ENCODE measurements around the gene SYNJ2.
"Not testable (repeated sequence)": the region's sequence is repeated elsewhere in the genome, so short reads cannot be mapped to it uniquely, and the experiment has no call there.

The SYNJ2 gene, protein sequence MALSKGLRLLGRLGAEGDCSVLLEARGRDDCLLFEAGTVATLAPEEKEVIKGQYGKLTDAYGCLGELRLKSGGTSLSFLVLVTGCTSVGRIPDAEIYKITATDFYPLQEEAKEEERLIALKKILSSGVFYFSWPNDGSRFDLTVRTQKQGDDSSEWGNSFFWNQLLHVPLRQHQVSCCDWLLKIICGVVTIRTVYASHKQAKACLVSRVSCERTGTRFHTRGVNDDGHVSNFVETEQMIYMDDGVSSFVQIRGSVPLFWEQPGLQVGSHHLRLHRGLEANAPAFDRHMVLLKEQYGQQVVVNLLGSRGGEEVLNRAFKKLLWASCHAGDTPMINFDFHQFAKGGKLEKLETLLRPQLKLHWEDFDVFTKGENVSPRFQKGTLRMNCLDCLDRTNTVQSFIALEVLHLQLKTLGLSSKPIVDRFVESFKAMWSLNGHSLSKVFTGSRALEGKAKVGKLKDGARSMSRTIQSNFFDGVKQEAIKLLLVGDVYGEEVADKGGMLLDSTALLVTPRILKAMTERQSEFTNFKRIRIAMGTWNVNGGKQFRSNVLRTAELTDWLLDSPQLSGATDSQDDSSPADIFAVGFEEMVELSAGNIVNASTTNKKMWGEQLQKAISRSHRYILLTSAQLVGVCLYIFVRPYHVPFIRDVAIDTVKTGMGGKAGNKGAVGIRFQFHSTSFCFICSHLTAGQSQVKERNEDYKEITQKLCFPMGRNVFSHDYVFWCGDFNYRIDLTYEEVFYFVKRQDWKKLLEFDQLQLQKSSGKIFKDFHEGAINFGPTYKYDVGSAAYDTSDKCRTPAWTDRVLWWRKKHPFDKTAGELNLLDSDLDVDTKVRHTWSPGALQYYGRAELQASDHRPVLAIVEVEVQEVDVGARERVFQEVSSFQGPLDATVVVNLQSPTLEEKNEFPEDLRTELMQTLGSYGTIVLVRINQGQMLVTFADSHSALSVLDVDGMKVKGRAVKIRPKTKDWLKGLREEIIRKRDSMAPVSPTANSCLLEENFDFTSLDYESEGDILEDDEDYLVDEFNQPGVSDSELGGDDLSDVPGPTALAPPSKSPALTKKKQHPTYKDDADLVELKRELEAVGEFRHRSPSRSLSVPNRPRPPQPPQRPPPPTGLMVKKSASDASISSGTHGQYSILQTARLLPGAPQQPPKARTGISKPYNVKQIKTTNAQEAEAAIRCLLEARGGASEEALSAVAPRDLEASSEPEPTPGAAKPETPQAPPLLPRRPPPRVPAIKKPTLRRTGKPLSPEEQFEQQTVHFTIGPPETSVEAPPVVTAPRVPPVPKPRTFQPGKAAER (N-terminal part only)

DNA sequence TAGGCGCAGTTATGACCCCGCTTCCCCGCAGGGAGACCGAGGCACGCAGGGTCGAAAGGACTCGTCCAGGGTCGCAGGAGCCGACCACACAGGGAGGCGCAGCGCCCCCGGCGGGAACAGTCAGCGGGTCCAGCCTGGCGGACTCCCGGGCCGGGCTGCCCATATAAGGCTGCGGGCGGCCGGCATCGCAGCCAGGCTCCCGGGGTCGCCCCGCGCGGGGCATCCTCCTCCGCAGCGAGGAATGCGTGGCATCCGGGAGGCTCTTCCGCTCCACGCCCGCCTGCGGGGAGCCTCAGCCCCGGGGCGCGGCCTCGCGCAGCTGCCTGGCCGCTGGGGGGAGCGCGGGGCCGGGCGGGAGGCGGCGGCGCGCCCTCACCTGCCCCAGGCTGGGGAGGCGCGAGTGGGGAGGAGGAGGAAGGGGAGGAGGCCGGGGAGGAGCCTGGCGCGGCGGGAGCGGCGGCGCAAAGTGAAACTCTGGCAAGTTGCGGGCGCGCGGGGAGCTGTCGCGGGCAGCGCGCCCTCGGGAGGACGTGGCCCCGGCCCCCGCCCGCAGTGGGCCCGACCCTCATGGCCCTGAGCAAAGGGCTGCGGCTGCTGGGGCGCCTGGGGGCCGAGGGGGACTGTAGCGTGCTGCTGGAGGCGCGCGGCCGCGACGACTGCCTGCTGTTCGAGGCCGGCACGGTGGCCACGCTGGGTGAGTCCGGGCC, at the start of gene SYNJ2:
Gene SYNJ2, plus strand, starts transcription at position 469 of the 707 bp plus-strand sequence. Its CDS starts 99 bp downstream, at position 568.
- FAIRE-seq: no peak

DNA sequence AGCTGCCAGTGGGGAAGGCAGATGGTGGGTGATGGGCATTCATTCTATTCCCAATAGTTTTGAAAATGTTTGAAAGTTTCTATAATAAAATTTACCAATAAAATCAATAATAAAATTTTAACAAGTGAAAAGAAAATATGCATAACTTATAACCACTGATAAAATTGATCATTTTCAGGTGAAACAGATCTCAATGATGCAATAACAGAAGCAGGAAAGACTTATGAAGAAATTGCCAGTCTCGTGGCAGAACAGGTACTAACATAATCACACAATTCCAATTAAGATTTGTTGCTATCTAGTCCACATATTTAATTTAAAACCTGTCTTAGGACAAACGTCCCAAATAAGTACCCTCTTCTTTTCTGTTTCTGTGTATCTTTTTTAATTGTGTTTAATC, 45.9 kb upstream of the SYNJ2 start:
- FAIRE-seq: no peak

- no peak for FAIRE-seq
Observed at GRCh38 chr6:157937318-157937717, 44.3 kb upstream of the SYNJ2 start.

- no peak for FAIRE-seq
Observed at GRCh38 chr6:157937916-157938315, 43.7 kb upstream of the SYNJ2 start.

- not testable (repeated sequence) for FAIRE-seq
Observed at GRCh38 chr6:157940375-157941036, 41.2 kb upstream of the SYNJ2 start.

GRCh38 chr6:157941101-157941863, 40.4 kb upstream of the SYNJ2 start:
- FAIRE-seq: no peak

DNA sequence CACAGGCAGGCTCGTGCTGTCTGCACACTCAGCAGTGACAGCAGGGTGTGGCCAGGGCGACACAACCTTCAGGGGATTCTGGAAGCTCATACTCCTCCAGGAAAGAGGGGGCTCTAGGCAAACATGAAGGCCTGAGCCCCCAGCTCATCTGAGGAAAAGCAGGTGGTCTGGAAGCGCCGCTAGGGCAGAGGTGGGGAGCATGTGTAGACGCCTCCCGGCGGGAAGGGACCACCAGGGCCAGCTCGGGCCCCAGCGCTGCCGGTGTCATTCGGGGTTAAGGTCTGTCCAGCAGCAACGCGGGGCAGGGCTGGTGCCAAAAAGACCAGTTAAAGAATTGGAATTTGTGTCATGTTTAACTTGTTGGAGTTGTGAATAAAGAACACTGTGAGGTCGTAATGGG, 39.3 kb upstream of the SYNJ2 start:
- FAIRE-seq: no peak

GRCh38 chr6:157943249-157943963, 38.3 kb upstream of the SYNJ2 start:
- no peak for FAIRE-seq

DNA sequence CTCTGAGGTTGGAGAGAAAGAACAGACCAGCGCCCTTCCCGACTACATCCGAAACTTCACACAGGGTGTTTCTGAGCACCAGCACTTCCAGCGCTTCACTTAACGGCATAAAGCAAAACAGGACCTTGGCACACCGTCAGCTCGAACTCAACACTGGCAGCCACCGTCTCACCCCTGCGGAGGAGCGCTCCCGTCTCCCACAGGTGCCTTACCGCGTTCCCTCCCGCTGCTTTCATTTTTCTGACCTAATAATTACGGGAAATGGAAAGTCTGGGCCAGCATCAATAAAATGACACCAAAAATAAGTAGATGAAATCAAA, 37.7 kb upstream of the SYNJ2 start:
- no peak for FAIRE-seq

- FAIRE-seq: no peak
Observed at GRCh38 chr6:157944983-157945931, 36.4 kb upstream of the SYNJ2 start.

DNA sequence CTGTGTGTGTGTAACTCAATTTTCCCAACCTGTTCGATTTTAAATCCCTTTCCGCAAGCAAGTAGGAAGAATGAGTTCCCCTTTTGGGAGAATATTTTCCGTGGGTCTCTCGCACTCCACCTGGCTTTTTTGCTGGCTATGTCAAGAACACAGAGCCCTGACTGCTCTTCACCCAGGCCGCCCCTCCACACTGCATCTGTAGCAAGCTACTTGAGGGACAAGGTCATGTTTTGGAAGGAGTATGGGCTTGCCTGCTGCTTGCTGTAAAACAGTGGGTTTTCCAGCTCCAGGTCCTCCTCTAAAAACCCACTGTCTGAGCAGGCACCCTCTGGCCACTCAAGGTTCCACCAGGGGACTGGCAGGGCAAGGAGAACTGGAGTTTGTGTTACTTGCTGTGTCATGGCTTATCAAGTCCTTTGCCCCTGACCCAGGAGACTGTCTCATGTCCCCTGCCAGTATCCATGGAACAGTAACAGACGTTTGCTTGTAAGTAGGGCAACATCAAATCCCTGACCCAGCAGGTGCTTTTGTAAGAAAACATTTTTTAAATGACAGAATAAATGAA, 35.5 kb upstream of the SYNJ2 start:
- no peak for FAIRE-seq

GRCh38 chr6:157946865-157947532, 34.7 kb upstream of the SYNJ2 start:
- no peak for FAIRE-seq

- not testable (repeated sequence) for FAIRE-seq
Observed at GRCh38 chr6:157950899-157951298, 30.8 kb upstream of the SYNJ2 start.

DNA sequence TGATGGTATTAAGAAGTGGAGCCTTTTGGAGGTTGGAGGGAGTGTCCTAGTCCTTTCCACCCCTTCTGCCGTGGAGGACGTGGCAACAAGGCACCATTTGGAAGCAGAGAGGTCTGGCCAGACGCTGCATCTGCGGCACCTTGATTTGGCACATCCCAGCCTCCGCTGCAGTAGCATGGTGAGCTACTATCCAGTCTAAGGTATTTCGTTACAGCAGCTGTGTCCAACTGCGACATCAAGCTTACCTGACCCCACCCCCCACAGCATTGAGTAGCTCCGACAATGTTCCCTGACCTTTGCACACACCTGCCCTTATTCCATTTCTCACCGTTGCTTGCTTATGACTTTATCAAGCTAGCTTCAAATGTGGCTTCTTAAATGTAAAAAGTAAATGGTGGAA, 29.8 kb upstream of the SYNJ2 start:
- FAIRE-seq: no peak

DNA sequence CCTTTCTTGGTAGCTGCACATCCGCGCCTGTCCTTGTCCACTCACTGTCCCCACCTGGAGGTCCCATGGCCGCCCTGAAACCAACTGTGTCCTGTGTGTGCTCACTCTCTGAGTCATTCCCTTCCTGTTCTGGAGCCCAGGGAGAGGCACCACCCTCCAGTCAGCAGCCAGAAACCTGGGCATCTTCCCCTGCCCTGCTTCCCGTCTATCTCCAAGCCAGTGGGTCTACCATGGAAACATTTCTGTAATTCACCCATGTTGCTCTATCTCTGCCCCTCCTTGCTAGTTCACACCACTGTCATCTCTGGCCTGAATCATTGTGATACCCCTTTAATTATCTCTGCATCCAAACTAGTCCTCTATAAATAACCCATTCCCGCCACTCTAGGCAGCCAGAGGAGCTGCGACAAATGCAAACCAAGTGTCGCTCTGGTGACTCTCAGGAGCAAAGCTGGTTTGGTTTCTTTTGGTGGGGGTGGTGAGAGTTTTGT, 28.8 kb upstream of the SYNJ2 start:
- FAIRE-seq: no peak

- no peak for FAIRE-seq
Observed at GRCh38 chr6:157953580-157954091, 28.0 kb upstream of the SYNJ2 start.

DNA sequence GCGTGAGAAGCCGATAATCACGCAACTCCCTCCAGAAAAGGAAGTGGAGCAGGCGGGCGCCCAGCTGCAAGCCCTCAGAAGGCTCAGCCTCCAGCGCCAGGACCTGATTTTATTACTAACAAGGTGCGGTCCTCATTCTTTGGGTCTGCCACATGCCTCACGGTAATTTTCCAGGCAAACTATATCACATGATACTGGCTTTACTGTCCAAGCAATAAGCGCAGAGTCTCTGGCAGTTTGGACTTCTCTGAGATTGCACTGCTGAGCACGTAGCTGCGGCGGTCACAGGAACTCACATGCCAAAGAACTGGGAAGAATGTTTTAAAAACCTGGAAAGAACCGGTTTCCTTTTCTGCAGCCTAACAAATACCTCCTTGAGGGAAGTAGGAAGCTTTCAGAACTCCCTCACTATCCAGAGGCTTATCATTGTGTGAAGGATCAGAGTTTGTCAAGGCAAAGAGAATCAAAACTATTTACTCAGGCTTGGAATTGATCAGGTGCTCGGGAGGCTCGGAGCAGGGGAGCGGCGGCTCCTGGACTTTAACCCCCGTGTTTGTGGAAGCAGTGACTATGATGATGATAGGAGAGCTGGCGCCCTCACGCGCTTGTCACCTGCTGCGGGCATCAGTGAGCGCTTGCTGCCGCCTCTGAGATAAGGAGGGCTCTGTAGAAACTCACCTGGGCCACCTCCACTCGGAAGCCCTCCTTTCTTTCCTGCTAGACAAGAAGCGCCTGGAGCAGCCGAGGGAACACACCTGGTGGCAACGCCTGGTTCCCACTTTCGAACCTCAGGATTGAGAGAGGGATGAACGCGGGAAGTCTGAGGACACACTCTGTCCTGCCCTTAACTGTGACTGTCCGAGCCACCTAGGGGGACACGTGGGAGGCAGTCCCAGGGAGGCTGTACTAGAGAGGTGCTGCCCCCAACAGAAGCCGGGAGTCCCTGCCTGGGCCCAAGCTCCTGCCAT, 27.2 kb upstream of the SYNJ2 start:
- FAIRE-seq: no peak
